Kidney epithelial cell (primary cell): ENCODE results near the gene PEX26. TPM values are rescaled to one million over a fixed set of nuclear protein-coding genes. Genes with fewer than 3 reads are reported as not detected.
A peak's percentile ranks its signal among the peaks of the same experiment; 100 is the strongest.

Experiments used
- DNase-seq: peaks from one replicate; pipeline ENCODE4 v3.0.0-alpha.2; 2010; ENCODE audit warnings: low read depth
- H3K27me3 ChIP-seq: 2 replicates; pipeline ENCODE4 v1.6.0; 2011; ENCODE audit warnings: low read length; ENCODE audit not compliant: control insufficient read depth, insufficient read depth
- H3K36me3 ChIP-seq: 2 replicates; pipeline ENCODE4 v1.5.1; 2011; ENCODE audit warnings: low read length; ENCODE audit not compliant: control insufficient read depth, insufficient read depth
- H3K4me3 ChIP-seq: 2 replicates; pipeline ENCODE4 v1.5.1; 2011; ENCODE audit warnings: low read depth, mild to moderate bottlenecking, control low read depth, low read length
- total RNA-seq: library from RNA; depleted of rRNA; stranded (reverse); fragments of >200 nt; gene quantifications from 2 replicates; pipeline ENCODE4 v1.2.3, GENCODE V29; 2015
- TF ChIP-seq, protein P1 (sequence below): IDR thresholded peaks from 2 replicates; pipeline ENCODE4 v1.5.1; 2011; ENCODE audit warnings: mild to moderate bottlenecking, moderate library complexity, low read length, control low read depth, inconsistent platforms; ENCODE audit not compliant: insufficient read depth, poor library complexity, severe bottlenecking

PEX26 gene
- total RNA-seq, result 32.4 and 34.4 TPM in 2 replicates

DNA sequence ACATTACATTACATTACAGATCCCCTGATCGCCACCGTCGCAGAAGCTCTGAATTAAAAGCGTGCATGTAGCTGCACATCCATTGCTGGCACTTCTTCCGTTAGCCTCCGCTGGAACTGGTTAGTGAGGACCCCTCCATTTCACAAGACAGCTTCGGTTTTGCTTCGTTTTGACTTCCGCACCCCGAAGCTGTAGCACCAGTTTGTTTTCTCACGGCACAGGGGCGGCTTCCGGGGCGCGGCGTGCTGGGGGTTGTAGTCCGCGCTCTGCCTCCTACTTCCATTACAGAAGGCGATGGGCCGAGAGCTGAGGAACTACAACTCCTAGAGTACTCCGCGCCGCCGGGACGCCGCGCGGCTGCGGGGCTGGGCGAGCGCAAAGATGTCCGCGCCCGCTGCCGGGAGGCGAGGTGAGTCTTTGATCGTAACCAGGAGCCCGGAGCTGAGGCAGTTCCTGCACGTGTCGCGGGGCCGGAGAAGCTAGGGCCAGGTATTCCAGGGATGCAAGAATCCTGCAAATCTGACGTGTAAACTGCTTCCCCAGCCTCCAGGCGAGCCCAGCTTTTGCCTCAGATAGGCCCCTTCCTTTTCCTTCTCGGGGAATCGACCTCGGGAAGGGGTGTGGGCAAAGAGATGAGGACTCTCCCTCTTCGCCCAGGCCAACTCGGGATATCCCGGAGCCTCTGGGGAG is at the start of gene PEX26:
TSS of gene PEX26 (plus strand) at position 352 of the 690 bp plus-strand sequence. CDS start 387 bp downstream, outside the sequence.
- Histone ChIP-seq H3K36me3 (no peaks in the 10 kb centered on the region), H3K27me3 (no peaks in the 10 kb centered on the region), H3K4me3 (peak within 1 kb of the TSS; percentile 89)
- no peak for DNase-seq
- TF ChIP-seq, protein P1, sequence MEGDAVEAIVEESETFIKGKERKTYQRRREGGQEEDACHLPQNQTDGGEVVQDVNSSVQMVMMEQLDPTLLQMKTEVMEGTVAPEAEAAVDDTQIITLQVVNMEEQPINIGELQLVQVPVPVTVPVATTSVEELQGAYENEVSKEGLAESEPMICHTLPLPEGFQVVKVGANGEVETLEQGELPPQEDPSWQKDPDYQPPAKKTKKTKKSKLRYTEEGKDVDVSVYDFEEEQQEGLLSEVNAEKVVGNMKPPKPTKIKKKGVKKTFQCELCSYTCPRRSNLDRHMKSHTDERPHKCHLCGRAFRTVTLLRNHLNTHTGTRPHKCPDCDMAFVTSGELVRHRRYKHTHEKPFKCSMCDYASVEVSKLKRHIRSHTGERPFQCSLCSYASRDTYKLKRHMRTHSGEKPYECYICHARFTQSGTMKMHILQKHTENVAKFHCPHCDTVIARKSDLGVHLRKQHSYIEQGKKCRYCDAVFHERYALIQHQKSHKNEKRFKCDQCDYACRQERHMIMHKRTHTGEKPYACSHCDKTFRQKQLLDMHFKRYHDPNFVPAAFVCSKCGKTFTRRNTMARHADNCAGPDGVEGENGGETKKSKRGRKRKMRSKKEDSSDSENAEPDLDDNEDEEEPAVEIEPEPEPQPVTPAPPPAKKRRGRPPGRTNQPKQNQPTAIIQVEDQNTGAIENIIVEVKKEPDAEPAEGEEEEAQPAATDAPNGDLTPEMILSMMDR, result no peak

DNA sequence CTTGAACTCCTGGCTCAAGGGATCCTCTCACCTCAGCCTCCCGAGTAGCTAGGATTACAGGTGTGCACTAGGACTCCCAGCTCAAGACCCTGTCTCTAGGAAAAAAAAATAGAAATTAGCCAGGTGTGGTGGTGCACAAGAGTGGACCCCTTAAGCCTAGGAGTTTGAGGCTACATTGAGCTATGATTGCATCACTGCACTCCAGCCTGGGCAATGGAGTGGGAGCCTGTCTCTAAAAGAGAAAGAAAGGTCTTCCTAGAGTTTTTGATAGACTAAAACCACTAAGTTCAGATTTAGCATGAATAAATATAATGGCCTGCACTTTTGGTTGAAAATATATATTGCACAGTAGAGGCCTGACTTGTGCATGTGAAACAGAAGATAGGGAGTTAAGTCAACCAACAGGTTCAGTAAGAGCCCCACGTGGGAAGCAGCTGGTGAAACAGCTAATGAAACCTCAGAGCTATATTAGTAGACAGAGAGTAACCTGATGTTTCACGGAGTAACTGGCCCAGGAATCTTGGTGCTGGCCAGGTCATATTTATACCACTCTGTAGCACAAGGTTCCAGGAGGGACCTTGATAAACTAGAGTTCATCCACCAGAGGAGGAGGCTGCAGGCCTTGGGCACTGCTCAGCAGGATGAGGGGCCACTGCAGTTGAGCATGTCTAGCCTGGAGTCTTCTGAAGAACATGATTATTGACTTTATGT is 48.8 kb upstream of the PEX26 start:
- no peaks in the 10 kb centered on the region for H3K27me3 ChIP-seq
- TF ChIP-seq, protein P1, result no peak
- H3K4me3 ChIP-seq, result no peak overlapping the region
- DNase-seq, result no peak
- H3K36me3 ChIP-seq, result no peaks in the 10 kb centered on the region

- Histone ChIP-seq H3K27me3 (no peaks in the 10 kb centered on the region), H3K4me3 (no peak overlapping the region)
- DNase-seq, result no peak
These were observed 48.0 kb upstream of the PEX26 start for GRCh38 chr22:18029686-18030267.

DNA sequence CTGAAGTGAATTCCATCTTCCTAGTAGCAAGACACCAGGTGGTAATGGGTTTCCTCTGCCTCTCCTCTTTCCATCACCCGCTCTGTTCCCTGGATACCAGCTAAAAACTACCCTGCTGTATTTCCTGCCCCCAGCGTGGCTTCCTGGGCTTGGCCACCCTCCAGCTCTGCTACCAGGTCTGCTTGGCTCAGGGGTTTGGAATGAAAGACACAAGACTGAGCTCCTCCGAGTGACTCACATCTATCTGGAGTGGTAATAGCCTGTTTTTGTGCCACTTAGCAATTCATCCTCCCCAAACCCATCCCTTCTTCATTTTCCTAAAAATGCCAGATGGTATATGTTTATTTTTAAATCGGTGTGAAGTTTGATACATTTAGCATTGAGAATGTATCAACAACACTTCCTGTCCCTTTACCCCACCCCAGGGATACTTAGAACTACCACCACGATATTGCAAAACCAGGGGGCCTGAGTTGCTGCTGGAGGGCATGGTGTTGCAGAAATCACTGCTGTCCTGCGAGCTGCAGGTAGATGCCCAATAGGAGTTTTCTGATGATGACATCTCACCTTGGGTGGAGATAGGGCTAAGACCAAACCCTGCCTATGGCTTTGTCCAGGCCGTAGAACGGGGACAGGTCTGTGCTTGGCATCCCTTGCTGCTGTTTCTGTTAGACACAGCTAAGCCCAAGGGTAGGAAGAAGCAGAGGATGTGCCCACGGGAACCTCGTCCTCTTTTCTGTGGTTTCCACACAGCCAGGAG is 45.9 kb upstream of the PEX26 start:
- DNase-seq, result peak; percentile 94
- TF ChIP-seq, protein P1, result no peak
- Histone ChIP-seq H3K36me3 (no peaks in the 10 kb centered on the region), H3K27me3 (no peaks in the 10 kb centered on the region), H3K4me3 (no peak overlapping the region)

More at GRCh38 chr22:18029686-18030267, 48.0 kb upstream of the PEX26 start:
- TF ChIP-seq, protein P1, result no peak
- no peaks in the 10 kb centered on the region for H3K36me3 ChIP-seq

- DNase-seq, result peak; percentile 82
- H3K27me3 ChIP-seq, result no peaks in the 10 kb centered on the region
These were observed 45.2 kb upstream of the PEX26 start for GRCh38 chr22:18032455-18033101.

More at GRCh38 chr22:18032455-18033101, 45.2 kb upstream of the PEX26 start:
- TF ChIP-seq, protein P1, result no peak
- H3K36me3 ChIP-seq, result no peaks in the 10 kb centered on the region
- no peak overlapping the region for H3K4me3 ChIP-seq
